ENCODE results near the gene SEPTIN3. TPM values are rescaled to one million over a fixed set of nuclear protein-coding genes. Genes with fewer than 3 reads are reported as not detected.

Gene SEPTIN3
- total RNA-seq, 2 donors from 2014 or later: 0.46 to 2.3 TPM

- H3K4me3 ChIP-seq: no peak overlapping the region
- no peak for DNase-seq (ENCODE audit: low spot score)
- no peak for TF ChIP-seq POLR2AphosphoS5 (IDR thresholded peaks at IDR 0.05)
- TF ChIP-seq POLR2A (IDR thresholded peaks at IDR 0.05): no peak
- no peak for TF ChIP-seq CTCF (IDR thresholded peaks at IDR 0.05)
- intact Hi-C loops (cut with DNase I): no loop called here
- no peaks in the 10 kb centered on the region for H3K9me3 ChIP-seq
- no peak overlapping the region for H3K27ac ChIP-seq
- H3K4me1 ChIP-seq (replicated peaks): no peaks in the 10 kb centered on the region
- WGBS: 83% methylated on average over 9 of the region's 9 CpGs
- H3K36me3 ChIP-seq: no peaks in the 10 kb centered on the region
- H3K27me3 ChIP-seq (replicated peaks; ENCODE audit: insufficient read depth): no peaks in the 10 kb centered on the region
These were observed 10.4 kb downstream of the SEPTIN3 start for GRCh38 chr22:41979423-41980250.

- no peaks in the 10 kb centered on the region for H3K4me1 ChIP-seq (replicated peaks)
- intact Hi-C loops (cut with DNase I): no loop called here
- H3K36me3 ChIP-seq: no peaks in the 10 kb centered on the region
- no peak overlapping the region for H3K4me3 ChIP-seq
- DNase-seq (ENCODE audit: low spot score): no peak
- WGBS: 70% methylated on average over 5 of the region's 5 CpGs
- TF ChIP-seq POLR2A (IDR thresholded peaks at IDR 0.05) (no peak), CTCF (IDR thresholded peaks at IDR 0.05) (no peak), POLR2AphosphoS5 (IDR thresholded peaks at IDR 0.05) (no peak)
- no peak overlapping the region for H3K27ac ChIP-seq
- no peaks in the 10 kb centered on the region for H3K9me3 ChIP-seq
- no peaks in the 10 kb centered on the region for H3K27me3 ChIP-seq (replicated peaks; ENCODE audit: insufficient read depth)
These were observed 13.6 kb downstream of the SEPTIN3 start for GRCh38 chr22:41982865-41983264.

- TF ChIP-seq POLR2A (IDR thresholded peaks at IDR 0.05): no peak
- no peak for TF ChIP-seq POLR2AphosphoS5 (IDR thresholded peaks at IDR 0.05)
- no peak for TF ChIP-seq CTCF (IDR thresholded peaks at IDR 0.05)
- no peak overlapping the region for H3K27ac ChIP-seq
- DNase-seq (ENCODE audit: low spot score): no peak
- intact Hi-C loops (cut with DNase I): no loop called here
- no peaks in the 10 kb centered on the region for H3K4me1 ChIP-seq (replicated peaks)
- no peaks in the 10 kb centered on the region for H3K36me3 ChIP-seq
- no peaks in the 10 kb centered on the region for H3K9me3 ChIP-seq
- WGBS: 84% methylated on average over 6 of the region's 6 CpGs
- H3K4me3 ChIP-seq: no peak overlapping the region
- no peaks in the 10 kb centered on the region for H3K27me3 ChIP-seq (replicated peaks; ENCODE audit: insufficient read depth)
These were observed 14.5 kb downstream of the SEPTIN3 start for GRCh38 chr22:41983513-41984405.

- TF ChIP-seq CTCF (IDR thresholded peaks at IDR 0.05) (no peak), POLR2A (IDR thresholded peaks at IDR 0.05) (no peak)
- H3K36me3 ChIP-seq: no peaks in the 10 kb centered on the region
- no peak overlapping the region for H3K27ac ChIP-seq
- H3K4me3 ChIP-seq: no peak overlapping the region
- WGBS: 95% methylated on average over 5 of the region's 5 CpGs
- H3K27me3 ChIP-seq (replicated peaks; ENCODE audit: insufficient read depth): no peaks in the 10 kb centered on the region
- no peaks in the 10 kb centered on the region for H3K9me3 ChIP-seq
- intact Hi-C loops (cut with DNase I): no loop called here
- DNase-seq (ENCODE audit: low spot score): no peak
- no peaks in the 10 kb centered on the region for H3K4me1 ChIP-seq (replicated peaks)
These were observed 18.0 kb downstream of the SEPTIN3 start for GRCh38 chr22:41987276-41987675.

Measured in prostate gland (tissue), 2 donors.